Measurements from ENCODE around the gene IRF4. TPM values are rescaled to one million over a fixed set of nuclear protein-coding genes. Genes with fewer than 3 reads are reported as not detected.

IRF4 gene
- polyA plus RNA-seq, 1 of the 3 experiments (the other 2 are of a cell fraction), result not detected

- Histone ChIP-seq H3K4me2 (no peak overlapping the region), H3K79me2 (ENCODE audit: insufficient read depth) (no peaks in the 10 kb centered on the region), H3K36me3 (replicated peaks in 1 of 2; ENCODE audit: control insufficient read depth in 1 of 2, insufficient read depth in 2 of 2, low read length in 1 of 2) (no peaks in the 10 kb centered on the region), H3F3A (replicated peaks; ENCODE audit: insufficient read depth) (no peaks in the 10 kb centered on the region), H3K9me2 (no peaks in the 10 kb centered on the region), H3K9ac (no peak overlapping the region), H3K27me3 (ENCODE audit: insufficient read depth) (peaks cover 81% of the 10 kb centered on the region), H3K4me3 (ENCODE audit: low read depth in 2 of 2, low read length in 1 of 2) (no peak overlapping the region), H3K4me1 (ENCODE audit: control insufficient read depth in 1 of 2, insufficient read depth in 2 of 2, low read depth in 1 of 2, low read length in 1 of 2) (no peaks in the 10 kb centered on the region), H3K27ac (ENCODE audit: low read depth in 2 of 2, low read length in 1 of 2) (no peak overlapping the region), H3K9me3 (no peaks in the 10 kb centered on the region), H4K20me1 (ENCODE audit: insufficient read depth) (no peaks in the 10 kb centered on the region), H2AFZ (ENCODE audit: low read depth) (no peak overlapping the region)
- CTCF ChIA-PET, result interaction anchor here (3.6 kb wide), 1 partner anchor 10 kb away, joined by 20 read pairs; no protein-coding TSS in a partner anchor
- no peak for TF ChIP-seq USF1 (IDR thresholded peaks at IDR 0.05; ENCODE audit: borderline replicate concordance, low read depth)
- TF ChIP-seq CTCF (IDR thresholded peaks at IDR 0.05), result no peak
- no peak for TF ChIP-seq SMC3 (IDR thresholded peaks at IDR 0.05; ENCODE audit: low read depth, low read length)
- no peak for TF ChIP-seq RXRA (IDR thresholded peaks at IDR 0.05; ENCODE audit: borderline replicate concordance, low read depth)
- no peak for TF ChIP-seq MAX (IDR thresholded peaks at IDR 0.05; ENCODE audit: low read depth)
- no peak for TF ChIP-seq ZBTB33 (IDR thresholded peaks at IDR 0.05; ENCODE audit: borderline replicate concordance, low read depth)
- POLR2A ChIA-PET, result no interaction called here
- 38% methylated on average over 16 of the region's 16 CpGs for WGBS (ENCODE audit: low lambda C conversion rate)
- no peak for DNase-seq
These were observed 30.0 kb upstream of the IRF4 start for GRCh38 chr6:361411-362132.

GRCh38 chr6:362231-362923 lies 29.2 kb upstream of the IRF4 start:
- no peak for TF ChIP-seq MEF2A (IDR thresholded peaks at IDR 0.05; ENCODE audit: borderline replicate concordance, low read depth)
- no peak overlapping the region for H3K9ac ChIP-seq
- H3K79me2 ChIP-seq (ENCODE audit: insufficient read depth), result no peaks in the 10 kb centered on the region
- H3K27me3 ChIP-seq (ENCODE audit: insufficient read depth), result peaks cover 82% of the 10 kb centered on the region
- 31% methylated on average over 14 of the region's 14 CpGs for WGBS (ENCODE audit: low lambda C conversion rate)
- no peak overlapping the region for H3K27ac ChIP-seq (ENCODE audit: low read depth in 2 of 2, low read length in 1 of 2)
- ChIA-PET CTCF (interaction anchor here (3.6 kb wide), 1 partner anchor 11 kb away, joined by 20 read pairs; no protein-coding TSS in a partner anchor), POLR2A (no interaction called here)
- no peaks in the 10 kb centered on the region for H3K9me3 ChIP-seq
- H2AFZ ChIP-seq (ENCODE audit: low read depth), result no peak overlapping the region
- no peak overlapping the region for H3K4me2 ChIP-seq
- H3K4me3 ChIP-seq (ENCODE audit: low read depth in 2 of 2, low read length in 1 of 2), result no peak overlapping the region
- H3K9me2 ChIP-seq, result no peaks in the 10 kb centered on the region
- DNase-seq, result no peak
- no peaks in the 10 kb centered on the region for H3K4me1 ChIP-seq (ENCODE audit: control insufficient read depth in 1 of 2, insufficient read depth in 2 of 2, low read depth in 1 of 2, low read length in 1 of 2)
- no peaks in the 10 kb centered on the region for H3K36me3 ChIP-seq (replicated peaks in 1 of 2; ENCODE audit: control insufficient read depth in 1 of 2, insufficient read depth in 2 of 2, low read length in 1 of 2)
- no peaks in the 10 kb centered on the region for H4K20me1 ChIP-seq (ENCODE audit: insufficient read depth)
- H3F3A ChIP-seq (replicated peaks; ENCODE audit: insufficient read depth), result no peaks in the 10 kb centered on the region

Data from SK-N-SH (cell line).